ENCODE measurements around the gene ARHGEF40.
"Not testable (repeated sequence)": the region's sequence is repeated elsewhere in the genome, so short reads cannot be mapped to it uniquely, and the experiment has no call there.

Gene ARHGEF40

DNA sequence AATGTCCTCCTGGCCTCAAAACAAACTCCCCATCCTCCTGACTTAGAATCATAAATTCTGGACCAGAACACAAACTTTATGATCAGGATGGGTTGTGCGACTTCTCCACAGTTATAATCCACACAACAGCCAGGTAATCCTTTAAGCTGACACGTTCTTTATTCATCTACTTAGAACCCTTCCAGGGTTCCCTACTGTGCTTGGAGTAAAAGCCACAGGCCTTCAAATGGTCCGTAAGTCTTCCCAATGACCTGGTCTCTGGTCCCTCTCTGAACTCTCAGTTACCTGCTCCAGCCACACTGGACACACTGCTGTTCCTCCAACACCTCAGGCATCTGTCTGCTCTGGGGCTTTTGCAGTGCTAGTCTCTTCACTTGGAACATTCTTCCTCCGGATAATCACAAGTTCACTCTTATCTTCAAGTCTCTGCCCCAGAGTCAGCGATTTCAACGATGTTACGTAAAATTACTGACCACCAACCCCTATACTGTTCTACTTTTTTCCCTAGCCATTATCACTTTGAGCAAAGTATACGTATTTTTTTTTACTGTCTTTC is 29.7 kb upstream of the ARHGEF40 start:
- no peak for DNase-seq

DNA sequence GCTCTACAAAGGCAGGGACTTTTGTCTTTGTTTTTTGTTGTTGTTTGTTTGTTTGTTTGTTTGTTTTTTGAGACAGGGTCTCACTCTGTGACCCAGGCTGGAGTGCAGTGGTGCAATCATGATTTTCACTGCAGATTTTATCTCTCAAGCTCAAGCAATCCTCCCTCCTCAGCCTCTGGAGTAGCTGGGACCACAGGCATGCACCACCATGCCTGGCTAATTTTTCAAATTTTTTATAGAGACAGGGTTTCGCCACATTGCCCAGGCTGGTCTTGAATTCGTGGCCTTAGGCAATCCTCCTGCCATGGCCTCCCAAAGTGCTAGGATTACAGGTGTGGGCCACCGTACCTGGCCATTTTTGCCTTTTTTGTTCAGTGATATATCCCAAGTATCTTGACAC is 29.2 kb upstream of the ARHGEF40 start:
- not testable (repeated sequence) for DNase-seq

DNA sequence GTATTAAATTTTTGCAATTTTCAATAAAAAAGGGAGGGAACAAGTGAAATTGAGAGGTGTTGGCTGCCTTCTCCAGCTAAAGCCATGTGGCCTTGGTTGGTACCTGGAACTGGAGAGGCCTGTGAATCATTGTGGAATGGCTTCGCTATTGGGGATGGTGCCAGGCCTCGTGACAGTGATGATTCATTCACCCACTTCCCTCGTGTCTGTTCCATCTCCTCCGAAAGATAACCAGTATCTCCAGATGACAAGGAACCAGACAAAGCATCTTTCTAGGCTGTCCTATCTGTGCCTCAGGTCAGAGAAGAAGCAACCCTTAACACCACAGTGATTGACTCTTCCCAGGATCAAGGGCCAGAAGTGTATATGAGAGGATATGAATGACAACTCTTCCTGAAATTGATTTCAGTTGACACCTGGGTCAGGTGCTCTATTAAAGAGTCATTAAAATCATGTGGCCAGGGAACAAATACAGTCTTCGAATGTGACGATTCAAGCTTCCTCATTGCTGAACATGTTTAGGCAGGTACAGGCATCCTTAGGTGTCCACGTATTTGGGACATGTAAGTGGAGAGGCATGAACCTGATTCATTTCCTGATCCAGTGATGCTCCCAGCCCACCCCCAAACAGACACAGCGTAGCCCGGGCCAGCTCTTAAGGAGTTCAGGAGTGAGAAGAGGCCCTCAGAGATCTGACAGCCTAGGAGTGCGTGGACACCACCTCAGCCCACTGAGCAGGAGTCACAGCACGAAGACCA is 28.2 kb upstream of the ARHGEF40 start, which contains the start of gene RNASE7:
RNASE7 (plus strand) TSS at position 687 of the 758 bp plus-strand sequence. CDS start 631 bp downstream, outside the sequence.
- no peak for DNase-seq

DNA sequence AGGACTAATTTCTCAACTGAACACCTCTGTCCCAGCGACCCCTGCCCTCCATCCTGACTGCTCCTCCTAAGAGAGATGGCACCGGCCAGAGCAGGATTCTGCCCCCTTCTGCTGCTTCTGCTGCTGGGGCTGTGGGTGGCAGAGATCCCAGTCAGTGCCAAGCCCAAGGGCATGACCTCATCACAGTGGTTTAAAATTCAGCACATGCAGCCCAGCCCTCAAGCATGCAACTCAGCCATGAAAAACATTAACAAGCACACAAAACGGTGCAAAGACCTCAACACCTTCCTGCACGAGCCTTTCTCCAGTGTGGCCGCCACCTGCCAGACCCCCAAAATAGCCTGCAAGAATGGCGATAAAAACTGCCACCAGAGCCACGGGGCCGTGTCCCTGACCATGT is 27.2 kb upstream of the ARHGEF40 start:
- DNase-seq: no peak

DNA sequence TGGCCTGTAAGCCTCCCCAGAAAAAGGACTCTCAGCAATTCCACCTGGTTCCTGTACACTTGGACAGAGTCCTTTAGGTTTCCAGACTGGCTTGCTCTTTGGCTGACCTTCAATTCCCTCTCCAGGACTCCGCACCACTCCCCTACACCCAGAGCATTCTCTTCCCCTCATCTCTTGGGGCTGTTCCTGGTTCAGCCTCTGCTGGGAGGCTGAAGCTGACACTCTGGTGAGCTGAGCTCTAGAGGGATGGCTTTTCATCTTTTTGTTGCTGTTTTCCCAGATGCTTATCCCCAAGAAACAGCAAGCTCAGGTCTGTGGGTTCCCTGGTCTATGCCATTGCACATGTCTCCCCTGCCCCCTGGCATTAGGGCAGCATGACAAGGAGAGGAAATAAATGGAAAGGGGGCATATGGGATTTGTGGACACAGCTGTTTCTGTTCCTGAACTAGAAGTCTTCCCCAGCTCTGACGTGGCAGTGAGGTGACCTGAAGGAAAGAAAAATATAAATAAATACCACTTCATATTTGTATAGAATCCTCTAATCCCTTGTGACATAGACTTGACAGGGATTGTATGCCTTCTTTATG is 26.6 kb upstream of the ARHGEF40 start:
- DNase-seq: no peak

DNA sequence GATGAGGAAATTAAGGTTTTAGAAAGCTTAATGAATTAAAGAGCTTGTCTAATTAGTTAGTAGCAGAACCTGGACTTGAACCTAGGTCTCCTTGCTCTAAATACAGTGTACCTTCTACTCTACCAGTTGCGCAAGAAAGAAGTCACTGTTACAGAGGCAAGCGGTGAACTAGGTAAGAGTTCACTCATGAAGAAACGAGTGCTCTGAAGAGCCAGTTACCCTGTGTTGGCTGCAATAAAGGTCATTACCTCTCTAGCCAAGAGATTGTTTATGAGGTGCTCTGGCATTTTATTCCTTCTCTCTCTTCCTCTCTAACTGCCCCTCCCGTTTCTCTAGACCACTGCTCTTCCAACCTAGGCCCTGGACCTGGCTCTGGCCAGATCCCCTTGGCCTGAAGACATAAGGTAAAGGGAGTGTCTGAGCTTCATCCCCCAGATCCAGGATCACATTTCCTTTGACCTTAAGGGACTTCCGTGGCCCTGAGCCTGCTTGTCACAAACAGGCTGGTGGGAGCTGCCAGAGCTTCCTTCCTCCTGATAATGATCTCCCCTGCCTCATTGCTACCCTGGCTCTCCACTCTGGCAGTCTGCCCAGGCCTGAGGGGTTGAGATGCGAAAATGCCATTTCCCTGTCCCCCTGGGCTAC is 26.0 kb upstream of the ARHGEF40 start:
- no peak for DNase-seq

DNA sequence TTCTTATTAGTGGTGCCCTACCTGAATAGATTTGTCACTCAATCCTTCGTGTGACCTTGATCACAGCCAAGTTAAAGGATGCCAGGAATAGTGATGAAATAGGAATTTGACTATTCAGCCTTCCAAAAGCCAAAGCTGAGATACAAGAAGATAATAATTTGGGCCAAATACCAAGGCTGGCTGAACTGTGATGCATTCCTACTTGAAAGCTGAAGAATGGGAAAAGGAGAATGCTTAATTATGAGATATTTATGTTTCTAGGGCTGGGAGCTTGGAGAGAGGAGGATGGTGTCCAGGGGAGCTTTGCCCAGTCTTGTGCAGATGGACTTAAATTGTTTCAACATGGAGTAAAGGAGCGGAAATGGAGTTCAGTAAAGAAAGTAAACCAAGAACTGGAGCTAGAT is 22.7 kb upstream of the ARHGEF40 start:
- DNase-seq: no peak

DNA sequence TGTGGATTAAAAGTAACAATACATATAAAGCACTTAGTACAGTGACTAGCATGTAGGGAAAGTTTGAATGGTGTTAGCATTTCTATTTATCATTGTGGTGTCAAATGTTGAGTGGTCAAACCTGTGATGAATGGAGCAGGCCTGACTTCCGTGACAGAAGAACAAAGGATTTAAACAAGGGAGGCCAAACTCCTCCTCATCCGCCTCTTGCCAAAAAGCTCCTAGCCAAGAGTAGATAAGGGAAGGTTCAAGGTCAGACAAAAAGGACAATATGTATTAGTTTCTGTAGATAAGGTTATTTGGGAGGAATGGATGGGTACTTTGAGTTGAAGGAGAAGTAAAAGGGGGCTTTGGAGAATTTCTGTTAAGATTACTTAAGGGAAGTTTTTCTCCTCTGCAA is 21.5 kb upstream of the ARHGEF40 start:
- DNase-seq: no peak

DNA sequence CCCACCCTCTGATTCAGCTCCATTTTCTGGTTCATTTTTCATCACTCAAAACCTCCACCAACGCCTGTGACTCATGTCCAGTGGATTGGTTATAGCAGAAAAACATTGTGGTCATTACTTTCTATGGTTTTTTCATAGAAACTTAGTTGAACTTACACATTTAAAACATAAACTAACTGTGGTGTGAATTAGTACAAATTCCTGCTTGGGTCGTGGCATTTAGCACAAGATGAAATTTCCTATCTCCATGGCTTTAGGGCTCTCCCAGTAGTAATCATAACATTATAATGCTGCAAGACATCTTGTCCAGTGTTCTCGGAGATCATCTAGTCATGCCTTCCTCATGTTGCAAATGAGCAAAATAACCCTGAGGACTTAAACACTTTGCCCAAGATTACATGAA is 20.8 kb upstream of the ARHGEF40 start:
- no peak for DNase-seq

DNA sequence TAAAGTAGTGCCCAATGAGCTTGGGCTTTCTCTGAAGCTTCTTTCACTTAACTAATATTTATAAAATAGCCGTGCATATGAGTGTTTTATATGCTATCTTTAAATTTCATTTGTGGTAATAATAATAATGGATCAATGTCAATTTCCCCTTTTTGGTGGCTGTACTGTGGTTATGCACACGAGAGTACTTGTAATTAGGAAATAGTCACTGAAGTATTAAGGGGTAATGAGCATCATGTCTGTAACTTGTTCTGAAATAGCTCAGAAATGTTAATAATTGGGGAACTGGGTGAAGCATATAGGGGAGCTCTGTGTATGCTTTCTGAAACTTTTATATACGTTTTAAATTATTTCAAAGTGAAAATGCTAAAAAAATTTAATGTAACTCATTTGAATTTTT is 19.5 kb upstream of the ARHGEF40 start:
- no peak for DNase-seq

DNA sequence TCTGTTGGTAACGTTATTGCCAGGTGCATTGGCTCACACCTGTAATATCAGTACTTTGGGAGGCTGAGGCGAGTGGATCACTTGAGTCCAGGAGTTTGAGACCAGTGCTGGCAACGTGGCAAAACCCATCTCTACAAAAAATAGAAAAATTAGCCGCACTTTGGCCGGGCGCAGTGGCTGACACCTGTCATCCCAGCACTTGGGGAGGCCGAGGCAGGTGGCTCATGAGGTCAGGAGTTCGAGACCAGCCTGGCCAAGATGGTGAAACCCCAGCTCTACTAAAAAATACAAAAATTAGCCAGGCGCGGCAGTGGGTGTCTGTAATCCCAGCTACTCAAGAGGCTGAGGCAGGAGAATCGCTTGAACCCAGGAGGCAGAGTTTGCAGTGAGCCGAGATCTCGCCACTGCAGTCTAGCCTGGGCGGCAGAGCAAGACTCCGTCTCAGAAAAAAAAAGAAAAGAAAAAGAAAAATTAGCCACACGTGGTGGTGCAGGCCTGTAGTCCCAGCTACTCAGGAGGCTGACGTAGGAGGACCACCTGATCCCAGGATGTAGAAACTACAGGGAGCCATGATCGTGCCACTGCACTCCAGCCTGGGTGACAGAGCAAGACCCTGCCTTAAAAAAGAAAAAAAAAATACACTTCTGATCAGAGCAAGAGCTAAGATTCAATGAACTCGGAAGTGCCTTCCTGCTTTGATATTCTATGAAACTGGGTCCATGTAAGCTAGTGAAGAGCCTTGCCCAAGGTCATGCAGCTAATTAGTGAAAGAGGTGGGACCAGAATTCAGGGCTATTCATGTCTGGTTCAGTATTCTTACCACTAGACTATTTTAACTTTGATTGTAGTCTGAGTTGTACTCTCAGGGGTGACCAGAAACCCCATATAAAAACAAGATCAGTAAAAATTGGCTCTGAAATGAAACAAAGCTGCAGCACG is 16.7 kb upstream of the ARHGEF40 start:
- DNase-seq: no peak

DNA sequence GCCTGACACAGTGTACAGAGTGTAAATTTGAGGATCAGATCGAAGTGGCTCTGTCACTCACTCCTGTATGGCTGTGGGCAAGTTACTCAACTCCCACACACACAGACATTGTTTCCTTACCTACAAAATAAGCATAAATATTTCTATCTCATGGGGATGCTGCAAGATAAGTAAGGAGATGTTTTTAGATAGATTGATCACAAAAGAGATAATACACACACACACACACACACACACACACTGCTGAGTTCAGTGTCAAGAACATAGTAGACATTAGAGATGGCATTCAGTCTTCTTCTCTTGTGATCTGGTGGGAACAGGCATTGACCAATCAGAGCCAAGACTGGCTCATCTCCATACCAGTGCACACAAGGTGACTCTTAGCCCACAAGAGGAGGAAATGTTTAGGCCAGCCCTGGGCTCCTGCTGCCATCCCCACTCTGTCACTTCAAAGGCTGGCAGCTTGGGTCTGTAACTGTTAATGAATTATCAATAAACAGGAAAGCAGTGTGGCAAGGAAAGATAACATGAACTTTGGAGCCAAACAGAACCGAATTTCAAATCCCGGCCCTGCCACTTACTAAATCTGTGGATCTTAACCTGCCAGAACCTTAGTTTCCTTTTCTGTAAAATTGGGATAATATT is 15.9 kb upstream of the ARHGEF40 start:
- DNase-seq: no peak

DNA sequence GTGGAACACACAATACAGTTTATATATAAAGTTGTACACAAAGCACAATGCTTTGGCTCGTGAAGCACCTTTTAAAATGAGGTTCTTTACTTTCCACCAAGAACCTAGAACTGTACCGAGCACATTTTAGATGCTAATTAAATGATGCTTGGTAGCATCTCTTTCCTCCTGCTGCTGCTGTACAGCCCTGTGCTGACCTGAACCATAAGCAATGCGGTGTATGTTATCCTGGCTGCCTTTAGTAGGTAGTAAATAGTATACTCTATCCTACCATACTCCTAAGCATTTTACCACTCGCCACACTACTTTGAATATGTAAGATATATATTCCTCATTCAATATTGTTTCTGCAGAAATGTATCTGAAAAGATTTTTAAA is 15.3 kb upstream of the ARHGEF40 start:
- no peak for DNase-seq

DNA sequence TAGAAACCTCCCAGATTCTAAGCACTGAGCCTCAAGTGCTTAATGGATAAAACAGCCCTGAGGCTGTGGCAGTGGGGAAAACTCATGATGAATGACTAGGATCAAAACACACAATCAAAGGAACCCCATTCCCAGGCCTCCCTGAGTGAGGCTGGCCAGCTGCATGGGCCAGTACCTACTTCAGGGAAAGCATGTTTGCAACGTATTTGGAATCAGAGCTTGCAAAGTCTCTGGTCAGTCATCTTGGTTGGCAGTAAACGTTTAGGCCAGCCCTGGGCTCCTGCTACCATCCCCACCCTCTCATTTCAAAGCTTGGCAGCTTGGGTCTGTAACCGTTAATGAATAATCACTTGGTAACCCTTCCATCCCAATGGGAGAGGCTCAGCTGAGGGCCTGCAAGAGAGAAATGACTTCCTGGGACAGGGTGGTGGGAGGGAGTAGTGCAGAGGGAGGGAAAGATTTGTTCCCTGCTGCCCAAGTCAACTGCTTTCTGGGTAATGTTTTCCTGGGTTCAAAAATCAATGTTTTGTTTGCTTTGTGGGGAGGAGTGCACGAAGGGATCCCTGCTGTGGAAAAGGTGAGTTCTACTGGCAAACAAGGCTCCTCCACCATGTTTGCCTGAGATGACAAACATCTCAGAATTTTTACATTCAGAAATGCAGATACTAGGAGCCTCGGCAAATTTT is 14.5 kb upstream of the ARHGEF40 start:
- no peak for DNase-seq

DNA sequence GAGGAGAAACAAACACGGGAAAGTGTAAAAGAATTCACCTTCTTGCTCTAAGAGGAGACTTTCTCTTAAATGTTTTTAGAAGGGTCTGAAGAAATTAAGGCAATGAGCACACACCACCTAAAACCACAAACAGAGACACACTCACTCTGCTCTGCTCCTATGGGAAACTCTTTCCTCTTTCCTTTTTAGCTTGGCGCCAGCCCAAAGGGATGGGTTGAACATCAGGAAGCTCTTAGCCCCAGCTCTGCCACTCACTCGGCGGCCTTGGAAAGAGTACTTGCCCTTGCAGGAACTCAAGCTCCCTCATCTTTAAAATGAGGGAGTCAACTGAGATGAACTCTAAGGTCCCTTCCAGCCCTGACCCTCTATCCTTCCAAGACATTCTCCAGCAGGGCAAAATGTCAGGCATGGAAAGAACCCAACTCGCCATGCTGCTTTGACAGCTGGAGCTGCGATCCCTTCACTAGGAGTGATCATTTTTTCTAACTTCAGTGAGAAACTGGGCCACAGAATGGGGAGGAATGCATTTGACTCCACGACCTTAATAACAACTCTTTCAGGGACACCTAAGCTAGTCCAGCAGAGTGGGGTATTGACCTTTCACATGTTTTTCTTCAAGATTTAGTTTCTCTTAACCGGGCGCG is 13.5 kb upstream of the ARHGEF40 start:
- no peak for DNase-seq

DNA sequence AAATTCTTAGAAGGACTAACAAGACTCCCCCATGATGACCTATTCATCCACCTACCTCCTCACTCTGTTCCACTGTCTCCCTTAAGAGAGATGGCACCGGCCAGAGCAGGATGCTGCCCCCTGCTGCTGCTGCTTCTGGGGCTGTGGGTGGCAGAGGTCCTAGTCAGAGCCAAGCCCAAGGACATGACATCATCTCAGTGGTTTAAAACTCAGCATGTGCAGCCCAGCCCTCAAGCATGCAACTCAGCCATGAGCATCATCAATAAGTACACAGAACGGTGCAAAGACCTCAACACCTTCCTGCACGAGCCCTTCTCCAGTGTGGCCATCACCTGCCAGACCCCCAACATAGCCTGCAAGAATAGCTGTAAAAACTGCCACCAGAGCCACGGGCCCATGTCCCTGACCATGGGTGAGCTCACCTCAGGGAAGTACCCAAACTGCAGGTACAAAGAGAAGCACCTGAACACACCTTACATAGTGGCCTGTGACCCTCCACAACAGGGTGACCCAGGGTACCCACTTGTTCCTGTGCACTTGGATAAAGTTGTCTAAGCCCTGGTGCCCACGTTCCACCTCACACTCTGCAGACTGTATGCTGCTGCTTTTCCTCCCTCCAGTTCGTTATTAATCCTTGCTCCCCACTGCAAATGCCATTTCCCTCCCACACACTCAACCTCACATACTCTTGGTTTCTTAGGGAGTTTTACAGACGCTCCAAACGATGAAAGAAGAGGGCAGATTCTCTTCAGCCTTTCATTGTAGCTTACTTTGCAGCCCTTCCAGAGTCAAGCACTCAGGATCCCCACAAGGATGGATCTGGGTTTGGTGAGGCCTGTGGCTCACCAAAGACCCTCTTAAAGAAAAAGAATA is 12.1 kb upstream of the ARHGEF40 start, which contains the start of gene RNASE8:
RNASE8 (plus strand) TSS at position 20 of the 873 bp plus-strand sequence; CDS start at position 91, 71 bp downstream.
- no peak for DNase-seq

DNA sequence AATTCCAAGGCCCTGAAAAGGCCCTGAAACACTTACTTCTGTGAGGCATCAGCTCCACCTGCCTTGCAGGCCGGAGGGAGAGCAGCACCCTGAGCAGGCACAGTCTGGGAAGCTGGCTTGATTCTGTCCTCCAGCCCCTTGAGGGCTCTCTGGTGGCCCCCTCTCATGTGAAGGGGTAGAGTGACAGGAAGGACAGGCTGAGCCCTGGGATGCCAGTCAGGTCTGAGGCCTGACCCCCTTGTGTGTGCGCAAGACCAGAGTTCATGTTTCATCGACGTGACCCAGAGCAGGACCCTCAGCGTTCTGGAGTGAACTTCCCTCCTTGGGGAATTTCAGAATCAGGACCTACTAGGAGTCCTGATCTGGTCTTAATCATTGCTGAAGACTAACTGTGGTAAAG is 11.2 kb upstream of the ARHGEF40 start:
- no peak for DNase-seq

DNA sequence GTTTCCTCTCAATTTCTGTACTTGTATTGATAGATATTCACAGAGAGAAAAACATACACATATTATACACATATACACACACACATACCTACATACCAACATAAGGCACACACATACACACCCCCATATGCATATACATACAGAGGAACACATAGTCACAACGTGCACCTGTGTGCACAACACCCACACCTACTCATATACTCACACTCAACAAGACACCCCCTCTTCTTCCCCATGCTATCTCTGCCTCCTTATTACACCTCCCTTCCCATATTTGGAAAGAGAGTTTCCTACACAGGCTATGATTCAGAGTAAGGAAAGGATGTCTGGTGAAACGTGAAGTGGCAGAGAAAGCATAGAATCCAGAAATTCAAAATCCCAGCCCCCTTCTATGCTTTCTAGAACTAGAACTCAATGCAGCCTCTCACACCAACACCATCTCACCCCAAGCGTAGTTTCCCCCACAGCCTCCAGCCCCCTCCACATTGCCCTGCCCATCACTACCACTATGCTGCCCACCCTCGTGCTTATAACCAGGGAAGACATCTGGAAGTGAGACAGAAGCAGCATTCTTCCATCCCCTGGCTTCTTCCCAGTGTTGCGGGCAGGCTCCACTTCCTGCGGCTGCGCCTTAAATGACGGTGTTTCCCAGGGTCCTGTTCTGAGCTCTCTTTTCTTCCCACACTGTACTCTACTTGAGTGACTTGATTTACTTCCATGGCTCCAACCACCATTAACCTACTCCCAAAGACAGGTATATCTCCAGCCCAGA is 10.1 kb upstream of the ARHGEF40 start:
- no peak for DNase-seq
